Endothelial cell of umbilical vein (primary cell): ENCODE data around the gene VSIG4. TPM values are rescaled to one million over a fixed set of nuclear protein-coding genes. Genes with fewer than 3 reads are reported as not detected.

Source experiments
- BruUV-seq: library from RNA; stranded (reverse); fragments of 400-500 nt; replicated peaks from 2 replicates; lab custom pipeline; 2021; lab: Mats Ljungman, UMichigan
- CTCF ChIA-PET: fragments of 300-600, 350-600 bp; sonication (Branson Sonifier 250); formaldehyde crosslinking; loops from one replicate; lab custom pipeline; 2021; ENCODE audit warnings: antibody characterized with exemption, inconsistent platforms; lab: Charles Lee
- POLR2A ChIA-PET: fragments of 300-600, 350-600 bp; sonication (Branson Sonifier 250); formaldehyde crosslinking; loops from one replicate; lab custom pipeline; 2021; ENCODE audit warnings: antibody characterized with exemption, inconsistent platforms; lab: Charles Lee
- DNase-seq: peaks from one replicate; pipeline ENCODE4 v3.0.0-alpha.2; 2011; ENCODE audit warnings: low read depth, low spot score
- FAIRE-seq: peaks from 2 replicates; lab custom pipeline; 2011; peaks lifted over from hg19 to GRCh38; lab: Jason Lieb, UNC
- H2AFZ ChIP-seq: 2 replicates; pipeline ENCODE4 v1.6.0; 2012; ENCODE audit warnings: low read depth, low read length, control low read depth, inconsistent platforms
- H3K27ac ChIP-seq: 2 replicates; pipeline ENCODE4 v1.5.1; 2011; ENCODE audit warnings: low read depth, mild to moderate bottlenecking, control low read depth, low read length, moderate library complexity; ENCODE audit not compliant: insufficient read depth
- H3K27me3 ChIP-seq, 2 experiments: 2 replicates each; pipeline versions ENCODE4 v1.6.0 to v1.6.1; 2011; ENCODE audit warnings: low read length in 2 of 2, mixed read lengths in 1 of 2; ENCODE audit not compliant: control insufficient read depth in 2 of 2, insufficient read depth in 2 of 2
- H3K36me3 ChIP-seq, 2 experiments: 2 replicates in 1 of 2; 3 replicates in 1 of 2; pipeline ENCODE4 v1.5.1; 2011; ENCODE audit warnings: low read length in 2 of 2, mild to moderate bottlenecking in 1 of 2, moderate library complexity in 1 of 2; ENCODE audit not compliant: control insufficient read depth in 2 of 2, insufficient read depth in 2 of 2; ENCODE audit errors: extremely low read depth in 1 of 2
- H3K4me1 ChIP-seq: 3 replicates; pipeline ENCODE4 v1.5.1; 2011; ENCODE audit warnings: mild to moderate bottlenecking, low read length; ENCODE audit not compliant: control insufficient read depth, insufficient read depth; ENCODE audit errors: extremely low read depth
- H3K4me2 ChIP-seq: 2 replicates; pipeline ENCODE4 v1.6.1; 2011; ENCODE audit warnings: low read length, control low read depth, mixed read lengths; ENCODE audit not compliant: insufficient read depth
- H3K4me3 ChIP-seq, 3 experiments: fragments of 200-600 bp in 1 of 3; sonication (generic), shearing (Covaris generic) in 1 of 3; replicated peaks in 1 of 3; 2 replicates each; pipeline ENCODE4 v1.5.1; 2011 to 2016; ENCODE audit warnings: control low read depth in 3 of 3, low read length in 3 of 3, mild to moderate bottlenecking in 2 of 3, inconsistent platforms in 1 of 3, low read depth in 1 of 3, moderate library complexity in 1 of 3; ENCODE audit not compliant: insufficient read depth in 1 of 3
- H3K79me2 ChIP-seq: 2 replicates; pipeline ENCODE4 v1.6.0; 2012; ENCODE audit warnings: low read length, inconsistent platforms; ENCODE audit not compliant: control insufficient read depth, insufficient read depth
- H3K9ac ChIP-seq: replicated peaks from 2 replicates; pipeline ENCODE3; 2011; ENCODE audit warnings: low read length, control low read depth; ENCODE audit not compliant: insufficient read depth; ENCODE audit errors: extremely low read depth
- H3K9me1 ChIP-seq: replicated peaks from 3 replicates; pipeline ENCODE4 v1.6.0; 2011; ENCODE audit warnings: mild to moderate bottlenecking, low read length; ENCODE audit not compliant: control insufficient read depth, insufficient read depth; ENCODE audit errors: extremely low read depth
- H3K9me3 ChIP-seq: replicated peaks from 2 replicates; pipeline ENCODE4 v1.5.1; 2012; ENCODE audit warnings: low read length, inconsistent platforms; ENCODE audit not compliant: control insufficient read depth, insufficient read depth
- H4K20me1 ChIP-seq: replicated peaks from 2 replicates; pipeline ENCODE3; 2011; ENCODE audit warnings: mild to moderate bottlenecking, low read length; ENCODE audit not compliant: control insufficient read depth, insufficient read depth; ENCODE audit errors: extremely low read depth
- CTCF ChIP-seq, 2 donors: IDR thresholded peaks; 1 replicate in 1 of 2; 2 replicates in 1 of 2; pipeline ENCODE4 v1.5.1; 2011; ENCODE audit warnings: low read length in 2 of 2, mild to moderate bottlenecking in 2 of 2, moderate library complexity in 2 of 2, control low read depth in 1 of 2, inconsistent platforms in 1 of 2, low read depth in 1 of 2; ENCODE audit not compliant: insufficient read depth in 1 of 2; ENCODE audit errors: extremely low read depth in 1 of 2
- FOS ChIP-seq: IDR thresholded peaks from 2 replicates; pipeline ENCODE4 v1.6.1; 2011; ENCODE audit warnings: mild to moderate bottlenecking, low read length, moderate library complexity, borderline replicate concordance; ENCODE audit not compliant: insufficient read depth
- GATA2 ChIP-seq: IDR thresholded peaks from 2 replicates; pipeline ENCODE4 v1.7.0; 2011; ENCODE audit warnings: low read depth, mild to moderate bottlenecking, moderate library complexity, mixed read lengths, low read length; ENCODE audit not compliant: insufficient read length, insufficient read depth
- JUN ChIP-seq: IDR thresholded peaks from 2 replicates; pipeline ENCODE4 v1.6.1; 2011; ENCODE audit warnings: borderline replicate concordance, low read depth; ENCODE audit not compliant: insufficient read length, insufficient read depth
- POLR2AphosphoS5 ChIP-seq: IDR thresholded peaks from 2 replicates; pipeline ENCODE4 v1.6.1; 2012; ENCODE audit warnings: low read depth, mild to moderate bottlenecking, control low read depth, low read length, moderate library complexity; ENCODE audit not compliant: insufficient read depth
- dilution Hi-C: fragments of 300-500 bp; cut with MboI; formaldehyde crosslinking; loops from one replicate; pipeline ENCODE4 v1.15.0; 2019; ENCODE audit warnings: low sequenced_read_pairs; ENCODE audit not compliant: extremely low pct_ligation_motif_present
- intact Hi-C: fragments of 100-400 bp; cut with micrococcal nuclease; formaldehyde crosslinking; loops from one replicate; pipeline ENCODE4 v1.10.0; 2022
- polyA plus RNA-seq, 4 experiments: library from polyadenylated mRNA; depleted of rRNA in 3 of 4; stranded (reverse) in 3 of 4; unstranded in 1 of 4; fragments of >200 nt; gene quantifications; 2 replicates each; pipeline versions ENCODE4 v1.2.1 to v1.2.3, GENCODE V29; 2011 to 2012; ENCODE audit warnings: missing spikeins in 1 of 4
- total RNA-seq: library from RNA; stranded (reverse); gene quantifications from 2 replicates; pipeline ENCODE4 v1.2.3, GENCODE V29; 2021
- TF ChIP-seq, protein P1 (sequence below): IDR thresholded peaks from 2 replicates; pipeline ENCODE4 v1.6.1; 2011; ENCODE audit not compliant: insufficient read depth, insufficient read length

Gene VSIG4
- total and polyA plus RNA-seq, 2 donors (not counting 3 experiments of a cell fraction or from before 2014, with no cell fraction given) = not detected

- no peak for DNase-seq
- CTCF ChIA-PET = no interaction called here
- no TSS peak for BruUV-seq
- H3K9me1 ChIP-seq = no peaks in the 10 kb centered on the region
- no peak overlapping the region for H3K4me3 ChIP-seq
- H4K20me1 ChIP-seq = no peaks in the 10 kb centered on the region
- no peaks in the 10 kb centered on the region for H3K27me3 ChIP-seq
- H2AFZ ChIP-seq = no peak overlapping the region
- dilution Hi-C loops (no loop called here), intact Hi-C loops (no loop called here)
- TF ChIP-seq GATA2 = no peak
- TF ChIP-seq, protein P1, sequence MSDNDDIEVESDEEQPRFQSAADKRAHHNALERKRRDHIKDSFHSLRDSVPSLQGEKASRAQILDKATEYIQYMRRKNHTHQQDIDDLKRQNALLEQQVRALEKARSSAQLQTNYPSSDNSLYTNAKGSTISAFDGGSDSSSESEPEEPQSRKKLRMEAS = no peak
- no peak for TF ChIP-seq FOS
- TF ChIP-seq POLR2AphosphoS5 = no peak
- TF ChIP-seq CTCF (IDR thresholded peaks at IDR 0.05; ENCODE audit: extremely low read depth in 1 of 2, insufficient read depth in 1 of 2, low read depth in 1 of 2, low read length in 2 of 2) = no peak
- TF ChIP-seq JUN = no peak
- H3K4me2 ChIP-seq = no peak overlapping the region
- H3K27ac ChIP-seq = no peak overlapping the region
- H3K36me3 ChIP-seq = no peaks in the 10 kb centered on the region
- H3K9me3 ChIP-seq = no peaks in the 10 kb centered on the region
- POLR2A ChIA-PET = no interaction called here
- FAIRE-seq = no peak
- no peaks in the 10 kb centered on the region for H3K4me1 ChIP-seq
- no peak overlapping the region for H3K9ac ChIP-seq
- H3K79me2 ChIP-seq = no peaks in the 10 kb centered on the region
Observed at GRCh38 chrX:66019974-66020373, 19.9 kb downstream of the VSIG4 start.
